Transverse colon (tissue), 4 donors: ENCODE measurements around the gene ZNF775. TPM values are rescaled to one million over a fixed set of nuclear protein-coding genes. Genes with fewer than 3 reads are reported as not detected.

Experiments
- DNase-seq: peaks from one replicate; pipeline ENCODE4 v3.0.0-alpha.2; 2019
- H3K27ac ChIP-seq, 4 donors: fragments of 200-600 bp; sonication (generic); 2 replicates each; pipeline ENCODE4 v1.5.1; 2016 to 2018; ENCODE audit warnings: inconsistent platforms in 4 of 4
- H3K27me3 ChIP-seq: fragments of 200-600 bp; sonication (generic); 2 replicates; pipeline ENCODE4 v1.5.1; 2017; ENCODE audit warnings: inconsistent platforms
- H3K36me3 ChIP-seq, 4 donors: fragments of 200-600 bp; sonication (generic); 2 replicates each; pipeline ENCODE4 v1.5.1; 2017 to 2019; ENCODE audit warnings: inconsistent platforms in 4 of 4
- H3K4me1 ChIP-seq, 4 donors: fragments of 200-600 bp; sonication (generic); 2 replicates each; pipeline ENCODE4 v1.5.1; 2017 to 2020; ENCODE audit warnings: inconsistent platforms in 4 of 4
- H3K4me3 ChIP-seq, 4 donors: fragments of 200-600 bp; sonication (generic); 1 replicate in 1 of 4; 2 replicates in 3 of 4; pipeline versions ENCODE4 v1.5.1 to v1.6.1; 2017 to 2019; ENCODE audit warnings: inconsistent platforms in 4 of 4
- H3K9me3 ChIP-seq, 2 donors: fragments of 200-600 bp; sonication (generic); 2 replicates each; pipeline ENCODE4 v1.5.1; 2017 to 2019; ENCODE audit warnings: inconsistent platforms in 2 of 2
- CTCF ChIP-seq, 5 experiments: fragments of 200-600 bp in 3 of 5; fragments of 450-650 bp in 2 of 5; sonication (generic) in 3 of 5; IDR thresholded peaks; 1 replicate in 2 of 5; 2 replicates in 3 of 5; pipeline ENCODE4 v1.5.1; 2016 to 2017; ENCODE audit warnings: antibody characterized with exemption in 5 of 5, inconsistent platforms in 3 of 5, mild to moderate bottlenecking in 2 of 5, moderate library complexity in 1 of 5
- EP300 ChIP-seq: sonication (generic); formaldehyde crosslinking; IDR thresholded peaks from one replicate; pipeline ENCODE4 v1.6.1; 2017; ENCODE audit warnings: antibody characterized with exemption, low read depth
- POLR2A ChIP-seq: fragments of 450-650 bp; IDR thresholded peaks from one replicate; pipeline ENCODE4 v1.6.1; 2016; ENCODE audit warnings: antibody characterized with exemption, mild to moderate bottlenecking, moderate library complexity
- POLR2AphosphoS5 ChIP-seq, 3 donors: sonication (generic); formaldehyde crosslinking; IDR thresholded peaks; one replicate each; pipeline ENCODE4 v1.6.1; 2016; ENCODE audit warnings: antibody characterized with exemption in 3 of 3
- WGBS, 2 donors: methylation state at CpG; one replicate each; pipeline ENCODE4 v1.1.5; 2018; ENCODE audit warnings: low coverage in 1 of 2; 5-methylcytosine and 5-hydroxymethylcytosine counted together
- in situ Hi-C, 4 donors: fragments of 200-750 bp; cut with MboI; loops; one replicate each; pipeline versions ENCODE4 v1.15.0 to v1.15.1; 2017; ENCODE audit warnings: low sequenced_read_pairs in 3 of 4, low pct_ligation_motif_present in 1 of 4, low pct_unique_long_range_greater_than_20kb in 1 of 4
- intact Hi-C: fragments of 100-400 bp; cut with DNase I; formaldehyde crosslinking; loops from one replicate; pipeline ENCODE4 v1.15.1; 2023; ENCODE audit warnings: low total_unique reads
- total RNA-seq, 4 donors: library from RNA; depleted of rRNA; stranded (reverse); fragments of >200 nt; gene quantifications; one replicate each; pipeline ENCODE4 v1.1.0, GENCODE V29; 2016

ZNF775 gene
- total RNA-seq, 4 donors from 2014 or later = 8.9 to 75.2 (median 15.2) TPM

DNA sequence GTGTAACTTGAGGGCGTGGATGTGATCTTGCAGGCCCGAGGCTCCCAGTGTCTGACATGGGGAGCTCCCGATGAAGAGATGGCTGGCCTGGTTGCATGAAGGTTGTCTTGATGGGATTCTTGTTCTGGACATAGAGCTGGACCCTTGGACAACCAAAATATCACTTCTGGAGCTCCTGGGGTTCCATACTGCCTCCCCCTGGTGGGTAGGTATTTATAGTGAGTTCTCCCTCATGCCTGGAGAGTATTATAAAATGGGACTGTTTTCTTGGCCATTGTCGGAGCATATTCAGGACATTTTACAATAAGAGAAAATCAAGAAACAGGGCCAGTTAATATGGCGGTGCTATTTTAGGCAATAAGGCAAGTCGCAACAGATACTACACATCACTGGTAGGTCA is 38.7 kb downstream of the ZNF775 start:
- H3K9me3 ChIP-seq = no peaks in the 10 kb centered on the region
- no peak overlapping the region for H3K4me3 ChIP-seq
- no peak for DNase-seq
- peaks cover 0 to 4% (median 0%) of the 10 kb centered on the region in 4 donors for H3K4me1 ChIP-seq
- in situ Hi-C loops = loop anchor here in 3 of 4 donors (25.0 kb wide), 1 partner anchor 106 kb away; the partner anchor contains the start of genes ACTR3C (in 3 of the 3) and LRRC61 (in 3 of the 3)
- no peak overlapping the region for H3K27ac ChIP-seq
- WGBS, 2 donors = 83 to 94% methylated on average over 6 of the region's 6 CpGs
- no peaks in the 10 kb centered on the region for H3K36me3 ChIP-seq
- no peaks in the 10 kb centered on the region for H3K27me3 ChIP-seq
- TF ChIP-seq CTCF (IDR thresholded peaks at IDR 0.05) (no peak), POLR2AphosphoS5 (IDR thresholded peaks at IDR 0.05) (no peak), EP300 (no peak), POLR2A (no peak)
- intact Hi-C loops = no loop called here

DNA sequence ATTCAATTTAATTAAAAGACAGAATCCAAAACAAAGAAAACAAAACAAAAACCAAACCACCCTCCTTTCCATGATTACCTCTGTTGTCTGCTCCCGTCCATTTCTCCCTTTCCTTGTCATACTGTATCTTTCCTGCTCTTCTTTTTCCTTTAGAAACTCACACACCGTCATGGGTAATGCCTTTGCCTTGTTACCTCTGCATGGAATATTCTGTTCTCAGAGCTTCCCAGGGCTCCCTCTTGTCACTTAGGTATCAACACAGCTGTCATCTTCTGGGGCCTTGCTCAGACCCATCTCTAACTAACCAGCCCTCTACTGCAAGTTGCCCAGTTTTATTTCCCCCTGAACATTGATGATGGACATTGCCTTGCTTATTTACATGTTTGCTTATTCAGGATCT is 41.1 kb downstream of the ZNF775 start:
- Histone ChIP-seq H3K27ac (no peak overlapping the region), H3K4me1 (peaks cover 0 to 4% (median 0%) of the 10 kb centered on the region in 4 donors), H3K9me3 (no peaks in the 10 kb centered on the region), H3K4me3 (no peak overlapping the region), H3K36me3 (no peaks in the 10 kb centered on the region), H3K27me3 (no peaks in the 10 kb centered on the region)
- intact Hi-C loops = no loop called here
- no peak for DNase-seq
- in situ Hi-C loops = loop anchor here in 3 of 4 donors (25.0 kb wide), 1 partner anchor 108 kb away; the partner anchor contains the start of genes ACTR3C (in 3 of the 3) and LRRC61 (in 3 of the 3)
- TF ChIP-seq POLR2AphosphoS5 (IDR thresholded peaks at IDR 0.05) (no peak), POLR2A (no peak), CTCF (IDR thresholded peaks at IDR 0.05) (no peak), EP300 (no peak)
- WGBS, 2 donors = 75 to 76% methylated on average over 2 of the region's 2 CpGs

GRCh38 chr7:150420987-150421674 is 42.0 kb downstream of the ZNF775 start:
- in situ Hi-C loops = loop anchor here in 3 of 4 donors (25.0 kb wide), 1 partner anchor 109 kb away; the partner anchor contains the start of genes ACTR3C (in 3 of the 3) and LRRC61 (in 3 of the 3)
- no peak overlapping the region for H3K27ac ChIP-seq
- peaks cover 0 to 4% (median 0%) of the 10 kb centered on the region in 4 donors for H3K4me1 ChIP-seq
- peak overlapping the region in 1 of 4 donors; percentile 16 for H3K4me3 ChIP-seq
- peak; percentile 89 for DNase-seq
- intact Hi-C loops = no loop called here
- TF ChIP-seq POLR2A (no peak), CTCF (IDR thresholded peaks at IDR 0.05) (peak; percentile 85 to 89 (median 87))
- H3K36me3 ChIP-seq = no peaks in the 10 kb centered on the region
- H3K9me3 ChIP-seq = no peaks in the 10 kb centered on the region
- no peaks in the 10 kb centered on the region for H3K27me3 ChIP-seq
- WGBS, 2 donors = 14 to 25% methylated on average over 4 to 27 of the region's 27 CpGs

DNA sequence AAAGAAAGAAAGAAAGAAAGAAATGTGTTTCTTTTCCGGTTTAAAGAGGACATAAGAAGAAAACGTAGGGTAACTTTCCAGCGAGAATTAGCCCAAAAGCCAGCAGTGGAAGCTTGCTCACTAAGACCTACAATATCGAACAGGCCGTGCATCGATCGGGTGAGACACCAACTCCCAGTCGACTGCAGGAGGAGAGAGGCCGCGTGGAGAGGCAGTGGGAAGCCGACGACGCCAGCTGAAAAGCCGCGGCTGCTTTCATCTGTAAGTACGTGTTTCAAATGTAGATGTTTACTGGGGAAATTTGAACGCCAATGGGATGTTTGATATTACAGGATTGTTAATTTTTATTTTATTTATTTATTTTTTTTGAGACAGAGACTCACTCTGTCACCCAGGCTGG is 42.7 kb downstream of the ZNF775 start:
- Histone ChIP-seq H3K27me3 (no peaks in the 10 kb centered on the region), H3K4me3 (no peak overlapping the region), H3K36me3 (no peaks in the 10 kb centered on the region), H3K27ac (no peak overlapping the region), H3K9me3 (no peaks in the 10 kb centered on the region), H3K4me1 (peaks cover 0 to 4% (median 0%) of the 10 kb centered on the region in 4 donors)
- in situ Hi-C loops (loop anchor here in 3 of 4 donors (25.0 kb wide), 1 partner anchor 110 kb away; the partner anchor contains the start of genes ACTR3C (in 3 of the 3) and LRRC61 (in 3 of the 3)), intact Hi-C loops (no loop called here)
- 83 to 84% methylated on average over 14 to 17 of the region's 17 CpGs for WGBS, 2 donors
- TF ChIP-seq EP300 (no peak), POLR2A (no peak), CTCF (IDR thresholded peaks at IDR 0.05) (no peak), POLR2AphosphoS5 (IDR thresholded peaks at IDR 0.05) (no peak)
- DNase-seq = no peak
